GM06990 (cell line): Measurements from ENCODE around the gene OAT.
"Not testable (repeated sequence)": the region's sequence is repeated elsewhere in the genome, so short reads cannot be mapped to it uniquely, and the experiment has no call there.

Experiments
- DNase-seq: peaks from one replicate; pipeline ENCODE4 v3.0.0-alpha.2; 2011; ENCODE audit not compliant: insufficient read length; ENCODE audit errors: extremely low read depth
- H3K27me3 ChIP-seq: replicated peaks from 2 replicates; pipeline ENCODE4 v1.6.0; 2011; ENCODE audit warnings: low read length; ENCODE audit not compliant: control insufficient read depth, insufficient read depth
- H3K36me3 ChIP-seq: 2 replicates; pipeline ENCODE4 v1.5.1; 2011; ENCODE audit warnings: low read length; ENCODE audit not compliant: control insufficient read depth, insufficient read depth
- H3K4me3 ChIP-seq: replicated peaks from 2 replicates; pipeline ENCODE4 v1.5.1; 2011; ENCODE audit warnings: low read depth, mild to moderate bottlenecking, control low read depth, low read length
- TF ChIP-seq, protein P1 (sequence below): IDR thresholded peaks from 2 replicates; pipeline ENCODE4 v1.5.1; 2011; ENCODE audit warnings: low read length, control low read depth, mild to moderate bottlenecking, inconsistent platforms; ENCODE audit not compliant: insufficient read depth, poor library complexity, severe bottlenecking

OAT gene

DNA sequence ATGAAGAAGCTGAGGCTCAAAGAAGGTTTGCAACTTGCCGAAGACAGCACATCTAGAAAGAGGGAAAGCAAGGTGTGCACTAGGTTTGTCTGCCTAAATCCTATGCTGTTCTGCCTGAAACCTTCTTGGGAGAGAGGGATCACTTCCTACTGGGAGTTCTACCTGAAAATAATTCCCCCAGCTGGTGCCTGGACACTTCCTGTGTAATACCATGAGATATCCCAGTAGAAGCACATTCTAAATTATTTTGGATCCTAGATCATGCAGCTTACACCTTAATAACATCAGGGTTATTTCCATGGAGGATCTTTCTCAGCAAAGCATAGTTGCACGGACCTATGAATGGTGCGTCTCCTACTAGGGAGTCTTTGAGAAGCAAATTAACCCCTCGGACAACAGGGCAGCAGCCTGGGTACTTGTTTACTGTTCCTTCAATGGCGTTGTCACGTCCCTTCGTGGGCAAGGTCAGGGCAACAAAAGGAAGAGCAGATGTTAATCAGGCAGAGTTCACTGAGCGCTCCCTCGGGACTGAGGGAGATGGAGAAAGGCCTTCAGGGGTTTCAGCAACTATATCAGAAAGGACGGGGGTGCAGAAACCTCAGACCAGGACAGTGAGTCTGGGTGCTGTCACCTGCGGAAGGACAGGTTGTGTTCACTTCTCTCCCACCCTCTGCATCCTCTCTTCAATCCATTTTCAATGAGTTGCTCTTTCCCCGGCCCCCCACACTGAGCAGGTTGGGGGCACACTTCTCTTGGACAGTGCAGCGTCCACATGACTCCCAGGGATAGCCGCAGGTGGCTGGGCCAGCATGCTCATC lies 44.0 kb downstream of the OAT start:
- Histone ChIP-seq H3K36me3 (no peaks in the 10 kb centered on the region), H3K4me3 (no peak overlapping the region), H3K27me3 (no peaks in the 10 kb centered on the region; the same call in none of the 2 replicates)
- TF ChIP-seq, protein P1, sequence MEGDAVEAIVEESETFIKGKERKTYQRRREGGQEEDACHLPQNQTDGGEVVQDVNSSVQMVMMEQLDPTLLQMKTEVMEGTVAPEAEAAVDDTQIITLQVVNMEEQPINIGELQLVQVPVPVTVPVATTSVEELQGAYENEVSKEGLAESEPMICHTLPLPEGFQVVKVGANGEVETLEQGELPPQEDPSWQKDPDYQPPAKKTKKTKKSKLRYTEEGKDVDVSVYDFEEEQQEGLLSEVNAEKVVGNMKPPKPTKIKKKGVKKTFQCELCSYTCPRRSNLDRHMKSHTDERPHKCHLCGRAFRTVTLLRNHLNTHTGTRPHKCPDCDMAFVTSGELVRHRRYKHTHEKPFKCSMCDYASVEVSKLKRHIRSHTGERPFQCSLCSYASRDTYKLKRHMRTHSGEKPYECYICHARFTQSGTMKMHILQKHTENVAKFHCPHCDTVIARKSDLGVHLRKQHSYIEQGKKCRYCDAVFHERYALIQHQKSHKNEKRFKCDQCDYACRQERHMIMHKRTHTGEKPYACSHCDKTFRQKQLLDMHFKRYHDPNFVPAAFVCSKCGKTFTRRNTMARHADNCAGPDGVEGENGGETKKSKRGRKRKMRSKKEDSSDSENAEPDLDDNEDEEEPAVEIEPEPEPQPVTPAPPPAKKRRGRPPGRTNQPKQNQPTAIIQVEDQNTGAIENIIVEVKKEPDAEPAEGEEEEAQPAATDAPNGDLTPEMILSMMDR: no peak
- DNase-seq: no peak

DNA sequence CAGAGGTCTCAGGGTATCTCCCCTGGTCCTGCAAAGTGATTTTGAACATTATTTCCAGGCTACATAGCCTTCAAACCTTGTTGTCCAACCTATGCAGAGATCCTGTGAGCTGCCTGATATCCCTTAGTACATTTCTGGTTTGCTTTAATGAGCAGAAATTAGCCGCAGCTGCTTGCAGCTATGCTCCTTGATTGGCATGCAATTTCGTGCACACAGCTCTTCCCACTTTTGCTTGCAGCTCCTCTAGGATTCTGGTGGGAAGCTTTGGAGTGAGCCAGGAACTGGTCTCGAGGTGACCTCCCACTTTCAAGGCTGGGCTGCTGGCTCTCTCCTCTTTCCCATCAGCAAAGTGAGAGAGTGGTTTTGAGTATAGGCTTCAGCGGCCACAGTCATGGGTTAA lies 45.8 kb downstream of the OAT start:
- no peak for DNase-seq
- Histone ChIP-seq H3K4me3 (no peak overlapping the region), H3K36me3 (no peaks in the 10 kb centered on the region), H3K27me3 (no peaks in the 10 kb centered on the region; the same call in none of the 2 replicates)
- TF ChIP-seq, protein P1: no peak

DNA sequence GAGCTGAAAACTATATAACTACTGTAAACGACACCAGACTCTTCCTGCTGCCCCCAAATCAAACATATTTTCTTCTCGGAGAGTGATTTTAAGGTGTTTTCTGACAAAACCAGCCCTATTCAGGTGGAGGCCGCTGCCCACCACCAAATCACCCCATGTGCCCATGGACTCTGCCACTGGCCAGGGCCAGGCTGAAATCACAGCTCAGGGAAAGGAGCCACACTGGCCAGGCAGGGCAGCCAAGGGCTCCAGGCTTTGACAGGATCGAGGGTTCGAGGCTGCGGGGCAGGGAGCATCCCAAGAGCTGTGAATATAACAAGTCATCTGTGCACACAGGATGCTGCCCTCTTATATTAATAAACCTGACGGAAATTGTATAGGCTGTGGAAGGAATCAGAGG lies 48.3 kb downstream of the OAT start:
- Histone ChIP-seq H3K36me3 (no peaks in the 10 kb centered on the region), H3K27me3 (no peaks in the 10 kb centered on the region; the same call in 1 of the 2 replicates), H3K4me3 (no peak overlapping the region)
- no peak for DNase-seq
- TF ChIP-seq, protein P1: no peak

DNA sequence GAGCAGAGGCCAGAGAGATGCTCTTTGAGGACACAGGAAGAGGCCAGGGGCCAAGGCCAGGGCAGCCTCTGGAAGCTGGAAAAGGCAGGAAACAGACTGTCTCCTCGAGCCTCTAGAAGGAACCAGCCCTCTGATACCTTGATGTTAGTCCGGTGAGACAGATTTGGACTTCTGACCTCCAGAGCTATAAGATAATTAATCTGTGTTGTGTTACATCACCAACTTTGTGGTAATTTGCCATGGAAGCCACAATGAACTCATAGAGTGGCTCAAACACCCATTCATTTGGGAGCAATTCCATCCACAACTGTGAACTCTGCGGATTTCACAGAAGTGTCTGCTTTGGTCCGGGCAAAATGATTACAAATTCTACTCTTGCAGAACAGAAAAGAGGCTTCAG lies 48.7 kb downstream of the OAT start:
- Histone ChIP-seq H3K27me3 (no peaks in the 10 kb centered on the region; the same call in 1 of the 2 replicates), H3K4me3 (no peak overlapping the region), H3K36me3 (no peaks in the 10 kb centered on the region)
- TF ChIP-seq, protein P1: no peak
- no peak for DNase-seq

DNA sequence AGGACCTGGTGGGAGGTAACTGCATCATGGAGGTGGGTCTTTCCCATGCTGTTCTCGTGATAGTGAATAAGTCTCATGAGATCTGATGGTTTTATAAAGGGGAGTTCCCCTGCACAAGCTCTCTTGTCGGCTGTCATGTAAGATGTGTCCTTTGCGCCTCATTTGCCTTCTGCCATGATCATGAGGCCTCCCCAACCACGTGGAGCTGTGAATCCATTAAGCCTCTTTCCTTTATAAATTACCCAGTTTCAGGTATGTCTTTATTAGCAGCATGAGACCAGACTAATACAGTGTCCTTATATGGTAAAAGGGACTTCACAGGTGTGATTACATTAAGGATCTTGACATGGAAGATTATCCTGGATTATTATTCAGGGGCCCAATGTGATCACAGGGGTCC lies 49.2 kb downstream of the OAT start:
- not testable (repeated sequence) for DNase-seq

DNA sequence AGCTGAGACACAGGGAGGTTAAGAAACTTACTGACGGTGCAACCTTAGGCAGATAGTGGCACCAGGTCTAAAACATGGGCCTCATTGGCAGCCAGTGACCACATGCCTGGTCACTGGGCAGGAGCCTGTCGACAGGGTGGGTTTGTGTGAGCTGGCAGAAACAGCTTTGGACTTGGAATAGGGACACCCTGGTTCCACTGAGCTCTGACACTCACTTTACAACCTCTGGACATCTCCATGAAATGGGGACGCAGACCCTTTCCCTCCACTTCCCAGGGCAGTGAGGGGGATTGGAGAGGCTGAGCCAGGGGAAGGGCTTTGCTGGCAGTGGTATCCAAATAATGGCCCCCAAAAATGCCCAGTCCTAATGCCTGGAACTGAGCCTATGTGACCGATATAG lies 49.7 kb downstream of the OAT start:
- Histone ChIP-seq H3K27me3 (no peaks in the 10 kb centered on the region; the same call in 1 of the 2 replicates), H3K36me3 (no peaks in the 10 kb centered on the region), H3K4me3 (no peak overlapping the region)
- TF ChIP-seq, protein P1: no peak
- no peak for DNase-seq

More for the DNA sequence above, 49.2 kb downstream of the OAT start:
- not testable (repeated sequence) for H3K27me3 ChIP-seq, H3K36me3 ChIP-seq, H3K4me3 ChIP-seq
